ENCODE results near the gene CSNK1G1. TPM values are rescaled to one million over a fixed set of nuclear protein-coding genes. Genes with fewer than 3 reads are reported as not detected.
"Not testable (repeated sequence)": the region's sequence is repeated elsewhere in the genome, so short reads cannot be mapped to it uniquely, and the experiment has no call there.

The CSNK1G1 gene
- total RNA-seq, 1 donor from 2014 or later = 19.8 TPM

DNA sequence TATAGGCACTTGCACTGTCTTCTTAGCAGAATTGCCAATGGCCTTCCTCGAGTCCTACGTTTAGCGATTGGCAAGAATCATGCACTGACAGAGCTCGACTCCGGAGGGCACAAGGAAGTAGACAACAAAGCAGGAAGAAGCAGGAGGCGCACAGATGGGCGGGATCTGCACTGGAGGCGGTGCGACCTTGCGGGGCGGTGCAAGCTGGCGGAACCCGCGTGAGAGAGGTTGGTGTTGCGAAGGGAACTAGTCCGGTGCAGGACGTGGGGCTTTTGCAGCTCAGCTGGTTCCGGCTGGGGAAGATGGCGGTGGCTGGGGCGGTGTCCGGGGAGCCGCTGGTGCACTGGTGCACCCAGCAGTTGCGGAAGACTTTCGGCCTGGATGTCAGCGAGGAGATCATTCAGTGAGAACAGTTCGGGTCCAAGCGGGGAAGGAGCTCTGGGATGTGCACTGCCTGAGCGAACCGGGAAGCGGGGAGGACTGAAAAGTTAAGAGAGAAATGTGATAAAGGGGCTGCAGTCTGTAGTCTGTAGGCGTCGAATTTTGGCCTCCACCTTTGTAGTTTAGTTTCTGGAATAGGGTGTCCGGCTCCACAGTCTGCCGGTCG lies 31.7 kb upstream of the CSNK1G1 start, which contains the start of gene TRIP4:
Gene TRIP4, plus strand, starts transcription at position 275 of the 607 bp plus-strand sequence. Its CDS starts 28 bp downstream, at position 303.
- Histone ChIP-seq H3K27me3 (no peaks in the 10 kb centered on the region), H3K9me3 (no peaks in the 10 kb centered on the region), H3K4me1 (peaks cover 10% of the 10 kb centered on the region), H3K4me3 (peak within 1 kb of the TSS; percentile 77), H3K27ac (peak within 1 kb of the TSS; percentile 91), H3K36me3 (peaks cover 5% of the 10 kb centered on the region)
- intact Hi-C loops (cut with DNase I) = no loop called here
- TF ChIP-seq, protein P1, sequence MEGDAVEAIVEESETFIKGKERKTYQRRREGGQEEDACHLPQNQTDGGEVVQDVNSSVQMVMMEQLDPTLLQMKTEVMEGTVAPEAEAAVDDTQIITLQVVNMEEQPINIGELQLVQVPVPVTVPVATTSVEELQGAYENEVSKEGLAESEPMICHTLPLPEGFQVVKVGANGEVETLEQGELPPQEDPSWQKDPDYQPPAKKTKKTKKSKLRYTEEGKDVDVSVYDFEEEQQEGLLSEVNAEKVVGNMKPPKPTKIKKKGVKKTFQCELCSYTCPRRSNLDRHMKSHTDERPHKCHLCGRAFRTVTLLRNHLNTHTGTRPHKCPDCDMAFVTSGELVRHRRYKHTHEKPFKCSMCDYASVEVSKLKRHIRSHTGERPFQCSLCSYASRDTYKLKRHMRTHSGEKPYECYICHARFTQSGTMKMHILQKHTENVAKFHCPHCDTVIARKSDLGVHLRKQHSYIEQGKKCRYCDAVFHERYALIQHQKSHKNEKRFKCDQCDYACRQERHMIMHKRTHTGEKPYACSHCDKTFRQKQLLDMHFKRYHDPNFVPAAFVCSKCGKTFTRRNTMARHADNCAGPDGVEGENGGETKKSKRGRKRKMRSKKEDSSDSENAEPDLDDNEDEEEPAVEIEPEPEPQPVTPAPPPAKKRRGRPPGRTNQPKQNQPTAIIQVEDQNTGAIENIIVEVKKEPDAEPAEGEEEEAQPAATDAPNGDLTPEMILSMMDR (IDR thresholded peaks at IDR 0.05) = peak; percentile 18
- DNase-seq (peak; percentile 97), ATAC-seq (peak; percentile 100)

DNA sequence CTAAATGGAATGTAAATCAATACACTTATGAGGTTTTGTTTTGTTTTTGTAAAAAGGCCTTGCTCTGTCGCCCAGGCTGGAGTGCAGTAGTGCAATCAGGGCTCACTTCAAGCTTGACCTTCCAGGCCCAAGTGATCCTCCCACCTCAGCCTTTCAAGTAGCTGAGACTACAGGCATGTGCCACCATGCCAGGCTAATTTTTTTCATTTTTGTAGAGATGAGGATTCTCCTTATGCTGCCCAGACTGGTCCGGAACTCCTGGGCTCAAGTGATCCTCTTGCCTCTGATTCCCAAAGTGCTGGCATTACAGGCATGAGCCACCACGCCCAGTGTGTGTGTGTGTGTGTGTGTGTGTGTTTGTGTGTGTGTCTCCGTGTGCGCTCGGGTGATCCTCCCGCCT lies 30.3 kb upstream of the CSNK1G1 start:
- Histone ChIP-seq H3K9me3 (no peaks in the 10 kb centered on the region), H3K27me3 (no peaks in the 10 kb centered on the region), H3K4me1 (peaks cover 14% of the 10 kb centered on the region), H3K36me3 (no peaks in the 10 kb centered on the region), H3K27ac (no peak overlapping the region), H3K4me3 (no peak overlapping the region)
- TF ChIP-seq, protein P1 (IDR thresholded peaks at IDR 0.05) = no peak
- no peak for DNase-seq
- ATAC-seq = no peak
- intact Hi-C loops (cut with DNase I) = no loop called here

DNA sequence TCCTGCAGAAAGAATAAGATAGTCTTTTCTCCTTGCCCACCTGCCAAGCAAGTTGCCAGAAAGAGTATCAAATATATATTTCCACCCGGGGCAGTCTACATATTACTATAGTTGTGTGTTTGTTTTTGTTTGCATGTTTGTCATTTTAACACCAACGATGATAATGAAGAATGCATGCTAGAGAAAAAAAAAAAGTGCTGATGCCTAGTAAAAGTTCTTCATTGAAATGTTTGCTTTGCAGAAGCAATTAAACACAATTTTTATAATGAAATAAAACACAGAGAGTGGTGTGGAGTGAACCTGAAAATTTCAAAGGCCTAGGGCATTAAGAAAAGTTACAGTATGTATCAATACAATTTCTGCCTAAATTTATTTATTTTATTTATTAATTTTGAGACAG lies 27.8 kb upstream of the CSNK1G1 start:
- H3K9me3 ChIP-seq = no peaks in the 10 kb centered on the region
- no peak overlapping the region for H3K4me3 ChIP-seq
- H3K36me3 ChIP-seq = no peaks in the 10 kb centered on the region
- no peak overlapping the region for H3K27ac ChIP-seq
- peaks cover 15% of the 10 kb centered on the region for H3K4me1 ChIP-seq
- intact Hi-C loops (cut with DNase I) = no loop called here
- ATAC-seq (no peak), DNase-seq (no peak)
- H3K27me3 ChIP-seq = no peaks in the 10 kb centered on the region
- TF ChIP-seq, protein P1 (IDR thresholded peaks at IDR 0.05) = no peak

DNA sequence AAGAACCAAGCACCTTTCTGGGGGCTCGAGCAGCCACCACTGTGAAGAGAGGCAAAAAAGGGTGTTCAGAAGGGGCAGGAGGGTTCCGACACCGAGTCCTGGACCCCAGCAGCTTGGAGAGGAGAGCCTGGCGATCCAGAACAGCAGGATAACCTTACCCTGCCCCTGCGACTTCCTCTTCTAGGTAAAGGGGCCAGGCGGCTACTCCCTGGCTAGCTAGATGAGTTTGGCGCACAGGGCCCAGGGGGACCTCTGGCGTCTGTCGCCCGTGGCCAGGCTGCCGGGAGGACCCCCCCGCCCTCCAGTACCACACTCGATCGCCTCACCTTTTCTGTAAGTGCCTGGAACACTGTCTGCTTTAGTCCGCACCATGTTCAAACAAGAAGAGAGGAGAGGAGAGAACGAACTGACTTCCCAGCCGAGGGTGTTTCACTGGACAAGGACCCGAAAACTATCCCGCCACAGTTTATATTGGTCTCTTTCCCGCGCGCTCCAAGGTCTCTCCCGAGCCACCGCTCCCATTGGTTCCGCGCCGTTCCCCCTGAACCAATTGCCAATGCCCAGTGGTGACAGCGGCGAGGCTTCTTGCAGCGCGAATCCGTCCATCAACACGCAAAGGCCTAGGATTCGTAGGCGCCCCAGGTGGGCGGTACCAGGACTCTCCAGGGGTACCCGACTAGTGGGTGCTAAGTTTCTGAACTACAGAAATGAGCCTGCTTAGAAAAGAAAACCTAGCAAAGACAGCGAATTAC lies 25.2 kb upstream of the CSNK1G1 start, which contains the start of gene PCLAF:
Gene PCLAF, minus strand, starts transcription at position 442 of the 752 bp plus-strand sequence. Its CDS starts 70 bp downstream, at position 372.
- Histone ChIP-seq H3K4me3 (peak within 1 kb of the TSS; percentile 71), H3K36me3 (no peaks in the 10 kb centered on the region), H3K4me1 (peaks cover 9% of the 10 kb centered on the region), H3K27ac (no peak within 1 kb of the TSS), H3K9me3 (no peaks in the 10 kb centered on the region), H3K27me3 (no peaks in the 10 kb centered on the region)
- peak; percentile 96 for DNase-seq
- intact Hi-C loops (cut with DNase I) = no loop called here
- TF ChIP-seq, protein P1 (IDR thresholded peaks at IDR 0.05) = no peak
- ATAC-seq = peak; percentile 100

DNA sequence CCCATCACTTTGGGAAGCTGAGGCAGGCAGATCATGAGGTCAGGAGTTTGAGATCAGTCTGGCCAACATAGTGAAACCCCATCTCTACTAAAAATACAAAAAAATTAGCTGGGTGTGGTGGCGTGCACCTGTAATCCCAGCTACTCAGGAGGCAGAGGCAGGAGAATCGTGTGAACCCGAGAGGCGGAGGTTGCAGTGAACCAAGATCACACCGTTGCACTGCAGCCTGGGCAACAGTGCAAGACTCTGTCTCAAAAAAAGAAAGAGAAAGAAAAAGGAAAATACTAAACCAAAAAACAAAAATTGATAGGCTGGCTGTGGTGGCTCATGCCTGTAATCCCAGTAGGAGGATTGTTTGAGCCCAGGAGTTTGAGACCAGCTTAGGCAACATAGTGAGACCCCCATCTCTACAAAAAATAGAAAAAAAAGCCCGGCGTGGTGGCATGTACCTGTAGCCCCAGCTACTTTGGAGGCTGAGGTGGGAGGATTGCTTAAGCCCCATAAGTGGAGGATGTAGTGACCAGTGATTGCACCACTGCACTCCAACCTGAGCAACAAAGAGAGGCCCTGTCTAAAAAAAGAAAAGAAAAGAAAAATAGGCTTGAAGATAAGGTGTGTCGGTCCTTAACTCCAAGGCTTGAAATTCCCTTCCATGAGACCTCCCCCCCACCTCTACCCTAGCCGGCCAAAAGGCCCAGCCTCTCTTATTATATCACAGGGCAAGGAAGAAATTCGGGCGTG lies 24.3 kb upstream of the CSNK1G1 start:
- intact Hi-C loops (cut with DNase I); DNase-seq; H3K4me1 ChIP-seq; H3K27me3 ChIP-seq; H3K9me3 ChIP-seq; ATAC-seq; H3K36me3 ChIP-seq; H3K27ac ChIP-seq: not testable (repeated sequence)
- H3K4me3 ChIP-seq = peak overlapping the region; percentile 71

Data from upper lobe of right lung (tissue), 1 donor.